ENCODE data around the gene AHNAK2. TPM values are rescaled to one million over a fixed set of nuclear protein-coding genes. Genes with fewer than 3 reads are reported as not detected.

AHNAK2 gene
- total and polyA plus RNA-seq, 2 experiments from 2014 or later = 38.3 to 58.0 TPM

- no peak overlapping the region for H3K4me2 ChIP-seq (ENCODE audit: unreplicated experiment)
- H3K4me1 ChIP-seq (ENCODE audit: insufficient read depth) = no peaks in the 10 kb centered on the region
- peaks cover 25% of the 10 kb centered on the region for H3K79me2 ChIP-seq (ENCODE audit: insufficient read depth)
- in situ Hi-C loops (cut with MboI) = no loop called here
- no peak for DNase-seq
- 81 to 82% methylated on average over 20 of the region's 20 CpGs for WGBS, 2 experiments (ENCODE audit: low coverage in 1 of 2, low lambda C conversion rate in 2 of 2, missing lambda C conversion rate in 2 of 2)
- H3K4me3 ChIP-seq = no peak overlapping the region
- H3K9me3 ChIP-seq (ENCODE audit: low read depth) = no peaks in the 10 kb centered on the region
- H3K36me3 ChIP-seq (ENCODE audit: low read depth) = peaks cover 3% of the 10 kb centered on the region; the same call in 1 of the 2 replicates
- H3K27ac ChIP-seq = no peak overlapping the region
- H2AFZ ChIP-seq = no peak overlapping the region
- H3K27me3 ChIP-seq (replicated peaks; ENCODE audit: insufficient read depth) = no peaks in the 10 kb centered on the region
- no peak for TF ChIP-seq EZH2phosphoT487 (IDR thresholded peaks at IDR 0.05; ENCODE audit: insufficient read depth, low read depth)
- TF ChIP-seq EZH2 (IDR thresholded peaks at IDR 0.05; ENCODE audit: insufficient read depth, poor library complexity, severe bottlenecking) = no peak
- no peaks in the 10 kb centered on the region for H3F3A ChIP-seq (ENCODE audit: insufficient read depth)
- no peak overlapping the region for H3K9ac ChIP-seq
- no peaks in the 10 kb centered on the region for H3K9me2 ChIP-seq (ENCODE audit: insufficient read depth)
- H4K20me1 ChIP-seq (ENCODE audit: insufficient read depth) = no peaks in the 10 kb centered on the region
These were observed 27.3 kb upstream of the AHNAK2 start for GRCh38 chr14:105005329-105005928.

DNA sequence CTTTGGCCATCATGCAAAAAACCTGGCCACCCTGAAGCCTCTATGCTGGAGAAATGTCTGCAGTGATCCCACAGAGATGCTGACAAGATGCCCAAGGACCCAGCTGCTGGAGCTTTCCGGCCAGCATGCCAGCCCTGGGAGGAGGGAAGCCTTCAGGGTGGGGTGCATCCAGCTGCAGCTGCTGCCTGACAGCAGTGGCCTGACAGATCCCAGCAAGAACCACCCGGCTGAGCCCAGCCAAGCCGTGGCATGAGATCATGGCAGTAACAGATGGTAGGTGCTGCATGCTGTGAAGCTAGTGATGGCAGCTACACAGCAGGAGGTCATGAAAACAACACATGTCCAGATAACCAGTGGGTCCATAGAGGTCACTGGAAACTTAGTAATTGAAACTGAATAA, 21.2 kb upstream of the AHNAK2 start:
- no peaks in the 10 kb centered on the region for H3F3A ChIP-seq (ENCODE audit: insufficient read depth)
- 97 to 98% methylated on average over 3 of the region's 3 CpGs for WGBS, 2 experiments (ENCODE audit: low coverage in 1 of 2, low lambda C conversion rate in 2 of 2, missing lambda C conversion rate in 2 of 2)
- no peaks in the 10 kb centered on the region for H3K9me2 ChIP-seq (ENCODE audit: insufficient read depth)

DNA sequence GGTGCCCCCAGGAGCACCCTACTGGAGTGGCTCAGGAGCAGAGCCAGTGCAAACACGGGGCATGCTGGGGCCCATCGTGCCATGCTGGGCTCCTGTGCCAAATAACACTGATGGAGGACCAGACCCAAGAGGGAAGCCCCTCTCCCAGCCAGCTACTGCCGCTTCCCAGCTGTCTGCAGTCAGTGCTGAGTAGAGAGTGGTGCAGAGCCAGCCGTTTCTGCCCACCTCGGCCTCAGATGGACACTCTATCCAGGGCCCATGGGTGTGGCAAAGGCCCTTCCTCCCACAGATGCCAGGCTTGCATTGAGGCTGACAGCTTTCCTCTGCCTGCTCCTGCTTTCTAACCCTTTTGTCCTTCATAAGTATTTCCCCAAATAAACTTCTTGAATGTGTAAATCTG, 20.6 kb upstream of the AHNAK2 start:
- Histone ChIP-seq H3K79me2 (ENCODE audit: insufficient read depth) (no peaks in the 10 kb centered on the region), H2AFZ (no peak overlapping the region), H3K9ac (no peak overlapping the region), H3F3A (ENCODE audit: insufficient read depth) (no peaks in the 10 kb centered on the region), H4K20me1 (ENCODE audit: insufficient read depth) (no peaks in the 10 kb centered on the region), H3K9me3 (ENCODE audit: low read depth) (no peaks in the 10 kb centered on the region), H3K9me2 (ENCODE audit: insufficient read depth) (no peaks in the 10 kb centered on the region), H3K27ac (no peak overlapping the region), H3K4me2 (ENCODE audit: unreplicated experiment) (no peak overlapping the region), H3K36me3 (ENCODE audit: low read depth) (peaks cover 4% of the 10 kb centered on the region; the same call in 1 of the 2 replicates), H3K27me3 (replicated peaks; ENCODE audit: insufficient read depth) (no peaks in the 10 kb centered on the region), H3K4me3 (no peak overlapping the region), H3K4me1 (ENCODE audit: insufficient read depth) (no peaks in the 10 kb centered on the region)
- 96 to 98% methylated on average over 5 of the region's 5 CpGs for WGBS, 2 experiments (ENCODE audit: low coverage in 1 of 2, low lambda C conversion rate in 2 of 2, missing lambda C conversion rate in 2 of 2)
- no peak for TF ChIP-seq EZH2phosphoT487 (IDR thresholded peaks at IDR 0.05; ENCODE audit: insufficient read depth, low read depth)
- no peak for TF ChIP-seq EZH2 (IDR thresholded peaks at IDR 0.05; ENCODE audit: insufficient read depth, poor library complexity, severe bottlenecking)
- in situ Hi-C loops (cut with MboI) = no loop called here
- no peak for DNase-seq

More for the DNA sequence above, 21.2 kb upstream of the AHNAK2 start:
- Histone ChIP-seq H3K4me3 (no peak overlapping the region), H2AFZ (no peak overlapping the region), H3K9ac (no peak overlapping the region), H4K20me1 (ENCODE audit: insufficient read depth) (no peaks in the 10 kb centered on the region), H3K4me2 (ENCODE audit: unreplicated experiment) (no peak overlapping the region), H3K27ac (no peak overlapping the region), H3K79me2 (ENCODE audit: insufficient read depth) (no peaks in the 10 kb centered on the region), H3K9me3 (ENCODE audit: low read depth) (no peaks in the 10 kb centered on the region), H3K4me1 (ENCODE audit: insufficient read depth) (no peaks in the 10 kb centered on the region), H3K36me3 (ENCODE audit: low read depth) (peaks cover 4% of the 10 kb centered on the region; the same call in 1 of the 2 replicates), H3K27me3 (replicated peaks; ENCODE audit: insufficient read depth) (no peaks in the 10 kb centered on the region)
- in situ Hi-C loops (cut with MboI) = no loop called here
- DNase-seq = no peak
- TF ChIP-seq EZH2 (IDR thresholded peaks at IDR 0.05; ENCODE audit: insufficient read depth, poor library complexity, severe bottlenecking) (no peak), EZH2phosphoT487 (IDR thresholded peaks at IDR 0.05; ENCODE audit: insufficient read depth, low read depth) (no peak)

DNA sequence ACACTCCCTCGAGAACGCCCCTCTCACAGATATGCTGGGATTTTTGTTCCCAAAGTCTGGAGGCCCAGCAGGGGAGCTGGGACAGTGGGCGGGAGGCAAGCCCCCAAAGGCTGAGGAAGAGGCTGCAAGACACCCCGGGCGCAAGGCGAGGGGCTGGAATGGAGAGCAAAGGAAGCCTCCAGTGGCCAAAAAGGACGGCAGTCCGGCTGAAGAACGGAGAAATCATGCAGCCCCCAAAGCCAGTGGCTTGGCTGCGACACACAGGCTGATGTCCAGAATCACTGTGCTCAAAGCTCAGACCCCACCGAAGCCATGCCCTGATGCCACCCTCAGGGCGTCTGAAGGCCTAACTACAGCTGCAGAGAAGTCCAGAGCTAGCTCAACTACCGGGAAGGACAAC, 18.3 kb upstream of the AHNAK2 start:
- no peak for DNase-seq
- peaks cover 4% of the 10 kb centered on the region; the same call in 1 of the 2 replicates for H3K36me3 ChIP-seq (ENCODE audit: low read depth)

More for the DNA sequence above, 18.3 kb upstream of the AHNAK2 start:
- no peaks in the 10 kb centered on the region for H3F3A ChIP-seq (ENCODE audit: insufficient read depth)
- no peaks in the 10 kb centered on the region for H3K4me1 ChIP-seq (ENCODE audit: insufficient read depth)
- no peak overlapping the region for H3K27ac ChIP-seq
- no peak overlapping the region for H3K4me2 ChIP-seq (ENCODE audit: unreplicated experiment)
- in situ Hi-C loops (cut with MboI) = no loop called here
- no peaks in the 10 kb centered on the region for H3K9me2 ChIP-seq (ENCODE audit: insufficient read depth)
- H3K4me3 ChIP-seq = no peak overlapping the region
- TF ChIP-seq EZH2phosphoT487 (IDR thresholded peaks at IDR 0.05; ENCODE audit: insufficient read depth, low read depth) (no peak), EZH2 (IDR thresholded peaks at IDR 0.05; ENCODE audit: insufficient read depth, poor library complexity, severe bottlenecking) (no peak)
- H3K9me3 ChIP-seq (ENCODE audit: low read depth) = no peaks in the 10 kb centered on the region
- no peaks in the 10 kb centered on the region for H3K79me2 ChIP-seq (ENCODE audit: insufficient read depth)
- H3K27me3 ChIP-seq (replicated peaks; ENCODE audit: insufficient read depth) = no peaks in the 10 kb centered on the region
- H2AFZ ChIP-seq = no peak overlapping the region
- H3K9ac ChIP-seq = no peak overlapping the region
- H4K20me1 ChIP-seq (ENCODE audit: insufficient read depth) = no peaks in the 10 kb centered on the region
- WGBS, 2 experiments (ENCODE audit: low coverage in 1 of 2, low lambda C conversion rate in 2 of 2, missing lambda C conversion rate in 2 of 2) = 89 to 96% methylated on average over 13 of the region's 13 CpGs
